HEK293T (cell line): ENCODE results near the gene PRC1.

ENCODE experiments used
- ARNT ChIP-seq: fragments of 450-650 bp; IDR thresholded peaks from 2 replicates; pipeline ENCODE4 v1.6.1; 2017; ENCODE audit warnings: mild to moderate bottlenecking
- BHLHE40 ChIP-seq: fragments of 450-650 bp; IDR thresholded peaks from 2 replicates; pipeline ENCODE4 v1.6.1; 2016; ENCODE audit warnings: mild to moderate bottlenecking, moderate library complexity, borderline replicate concordance
- FOXA1 ChIP-seq: fragments of 450-650 bp; IDR thresholded peaks from 2 replicates; pipeline ENCODE4 v1.6.1; 2016; ENCODE audit warnings: mild to moderate bottlenecking
- FOXK2 ChIP-seq: fragments of 450-650 bp; IDR thresholded peaks from 2 replicates; pipeline ENCODE4 v1.6.1; 2016; ENCODE audit warnings: mild to moderate bottlenecking
- FOXM1 ChIP-seq: fragments of 450-650 bp; IDR thresholded peaks from 2 replicates; pipeline ENCODE4 v1.6.1; 2017; ENCODE audit warnings: mild to moderate bottlenecking, borderline replicate concordance
- NFRKB ChIP-seq: fragments of 450-650 bp; IDR thresholded peaks from 2 replicates; pipeline ENCODE4 v1.6.1; 2016; ENCODE audit warnings: mild to moderate bottlenecking, moderate library complexity
- SP1 ChIP-seq: fragments of 450-650 bp; IDR thresholded peaks from 2 replicates; pipeline ENCODE4 v1.6.1; 2017
- TARDBP ChIP-seq: fragments of 450-650 bp; IDR thresholded peaks from 2 replicates; pipeline ENCODE4 v1.6.1; 2016

DNA sequence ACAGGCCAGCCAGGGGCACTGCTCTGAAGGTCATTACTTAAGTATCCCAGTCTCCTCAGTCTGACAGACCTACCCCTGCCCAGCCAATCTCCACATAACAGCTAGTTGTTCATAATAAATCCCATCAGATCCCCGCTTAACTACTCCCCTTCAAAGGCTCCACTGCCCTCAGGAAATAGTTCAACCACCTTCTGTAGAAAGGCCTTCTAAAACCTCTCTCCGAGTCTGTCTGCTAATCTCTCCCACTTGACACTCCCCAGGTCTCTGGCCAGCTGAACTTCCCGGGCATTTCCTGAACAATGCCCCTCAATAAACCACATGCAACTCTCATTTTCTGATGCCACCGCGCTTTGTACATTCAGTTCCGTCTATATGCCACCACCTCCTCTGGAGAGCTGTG lies 6.0 kb downstream of the PRC1 start:
- TF ChIP-seq TARDBP = no peak
- no peak for TF ChIP-seq FOXM1
- TF ChIP-seq BHLHE40 = no peak
- no peak for TF ChIP-seq NFRKB
- TF ChIP-seq ARNT = no peak
- TF ChIP-seq SP1 = no peak
- TF ChIP-seq FOXA1 = no peak
- no peak for TF ChIP-seq FOXK2
